Measurements from ENCODE around the gene PRKCB. TPM values are rescaled to one million over a fixed set of nuclear protein-coding genes. Genes with fewer than 3 reads are reported as not detected.

Gene PRKCB
- 1 to 10 TPM; 3.9 to 4.7 (median 4.3) TPM for polyA plus RNA-seq (ENCODE audit: insufficient read length in 3 of 3)

GRCh38 chr16:23835390-23836077 lies at the start of gene PRKCB:
Gene PRKCB, plus strand, starts transcription at chr16:23835983.
- peak in 2 of 3 donors; percentile 47 to 68 for DNase-seq (ENCODE audit: low read depth in 3 of 3, low spot score in 2 of 3)

GRCh38 chr16:23786964-23787561 lies 48.7 kb upstream of the PRKCB start:
- no peak for DNase-seq (ENCODE audit: low read depth in 3 of 3, low spot score in 2 of 3)

GRCh38 chr16:23788685-23789084 lies 47.1 kb upstream of the PRKCB start:
- DNase-seq (ENCODE audit: low read depth in 3 of 3, low spot score in 2 of 3): no peak

GRCh38 chr16:23795378-23795777 lies 40.4 kb upstream of the PRKCB start:
- no peak for DNase-seq (ENCODE audit: low read depth in 3 of 3, low spot score in 2 of 3)

- DNase-seq (ENCODE audit: low read depth in 3 of 3, low spot score in 2 of 3): no peak
Measured at GRCh38 chr16:23796941-23797340, 38.8 kb upstream of the PRKCB start.

GRCh38 chr16:23801378-23801777 lies 34.4 kb upstream of the PRKCB start:
- DNase-seq (ENCODE audit: low read depth in 3 of 3, low spot score in 2 of 3): no peak

- no peak for DNase-seq (ENCODE audit: low read depth in 3 of 3, low spot score in 2 of 3)
Measured at GRCh38 chr16:23802776-23803175, 33.0 kb upstream of the PRKCB start.

- DNase-seq (ENCODE audit: low read depth in 3 of 3, low spot score in 2 of 3): no peak
Measured at GRCh38 chr16:23803591-23804123, 32.1 kb upstream of the PRKCB start.

- no peak for DNase-seq (ENCODE audit: low read depth in 3 of 3, low spot score in 2 of 3)
Measured at GRCh38 chr16:23807028-23807427, 28.8 kb upstream of the PRKCB start.

GRCh38 chr16:23821467-23821866 lies 14.3 kb upstream of the PRKCB start:
- no peak for DNase-seq (ENCODE audit: low read depth in 3 of 3, low spot score in 2 of 3)

GRCh38 chr16:23821875-23822688 lies 13.7 kb upstream of the PRKCB start:
- DNase-seq (ENCODE audit: low read depth in 3 of 3, low spot score in 2 of 3): no peak

GRCh38 chr16:23823475-23824384 lies 12.1 kb upstream of the PRKCB start:
- peak in 1 of 3 donors; percentile 52 for DNase-seq (ENCODE audit: low read depth in 3 of 3, low spot score in 2 of 3)

GRCh38 chr16:23824909-23825308 lies 10.9 kb upstream of the PRKCB start:
- no peak for DNase-seq (ENCODE audit: low read depth in 3 of 3, low spot score in 2 of 3)

GRCh38 chr16:23826528-23827045 lies 9.2 kb upstream of the PRKCB start:
- no peak for DNase-seq (ENCODE audit: low read depth in 3 of 3, low spot score in 2 of 3)

GRCh38 chr16:23827057-23827456 lies 8.7 kb upstream of the PRKCB start:
- DNase-seq (ENCODE audit: low read depth in 3 of 3, low spot score in 2 of 3): no peak

- DNase-seq (ENCODE audit: low read depth in 3 of 3, low spot score in 2 of 3): no peak
Measured at GRCh38 chr16:23829454-23829853, 6.3 kb upstream of the PRKCB start.

- no peak for DNase-seq (ENCODE audit: low read depth in 3 of 3, low spot score in 2 of 3)
Measured at GRCh38 chr16:23830276-23830675, 5.5 kb upstream of the PRKCB start.

GRCh38 chr16:23832882-23833281 lies 2.9 kb upstream of the PRKCB start:
- DNase-seq (ENCODE audit: low read depth in 3 of 3, low spot score in 2 of 3): no peak

GRCh38 chr16:23833504-23833903 lies 2.3 kb upstream of the PRKCB start:
- DNase-seq (ENCODE audit: low read depth in 3 of 3, low spot score in 2 of 3): no peak
